IPS-18c (cell line): ENCODE measurements around the gene BRF1.
"Not testable (repeated sequence)": the region's sequence is repeated elsewhere in the genome, so short reads cannot be mapped to it uniquely, and the experiment has no call there.

Experiments used
- H3K4me3 ChIP-seq: 2 replicates; pipeline ENCODE4 v1.7.0; 2013; ENCODE audit warnings: low read depth, mild to moderate bottlenecking, low read length, moderate library complexity; ENCODE audit not compliant: insufficient read depth
- H3K9me3 ChIP-seq: one replicate; pipeline ENCODE4 v1.6.1; 2013; ENCODE audit warnings: mild to moderate bottlenecking, low read length, moderate library complexity; ENCODE audit not compliant: control insufficient read depth, insufficient read depth

Gene BRF1

DNA sequence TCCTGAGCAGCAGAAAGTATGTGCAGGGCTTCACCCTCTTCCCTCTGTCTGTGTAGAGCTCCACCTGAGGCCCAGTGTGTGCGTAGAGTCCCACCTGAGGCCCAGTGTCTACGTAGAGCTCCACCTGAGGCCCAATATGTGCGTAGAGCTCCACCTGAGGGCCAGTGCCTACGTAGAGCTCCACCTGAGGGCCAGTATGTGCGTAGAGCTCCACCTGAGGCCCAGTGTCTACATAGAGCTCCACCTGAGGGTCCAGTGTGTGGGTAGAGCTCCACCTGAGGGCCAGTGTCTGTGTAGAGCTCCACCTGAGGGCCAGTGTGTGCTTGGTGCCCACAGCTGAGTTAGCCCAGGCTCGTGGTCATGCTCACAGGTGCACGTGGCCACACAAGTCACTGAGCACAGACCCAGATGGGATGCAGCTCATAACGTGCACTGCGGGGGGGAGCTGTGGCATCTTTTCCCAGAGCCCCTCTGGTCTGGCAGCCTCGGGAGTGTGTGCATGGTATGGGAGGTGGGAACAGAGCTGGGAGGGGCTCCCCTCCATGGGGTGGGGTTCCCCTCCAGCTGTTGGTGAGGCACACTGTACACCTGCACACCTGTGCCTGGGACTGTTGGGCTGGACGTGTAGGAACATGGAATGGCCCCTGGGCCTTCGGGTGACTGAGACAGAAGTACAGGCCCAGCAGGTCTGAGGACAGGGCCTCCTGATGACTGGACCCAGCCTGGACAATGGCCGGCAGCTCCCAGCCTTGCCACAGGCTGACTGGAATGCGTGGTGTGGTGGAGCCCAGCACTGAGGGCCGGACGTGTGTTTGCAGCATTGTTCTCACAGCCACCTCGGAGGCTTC lies 33.8 kb upstream of the BRF1 start:
- Histone ChIP-seq H3K4me3 (no peak overlapping the region), H3K9me3 (no peaks in the 10 kb centered on the region)

DNA sequence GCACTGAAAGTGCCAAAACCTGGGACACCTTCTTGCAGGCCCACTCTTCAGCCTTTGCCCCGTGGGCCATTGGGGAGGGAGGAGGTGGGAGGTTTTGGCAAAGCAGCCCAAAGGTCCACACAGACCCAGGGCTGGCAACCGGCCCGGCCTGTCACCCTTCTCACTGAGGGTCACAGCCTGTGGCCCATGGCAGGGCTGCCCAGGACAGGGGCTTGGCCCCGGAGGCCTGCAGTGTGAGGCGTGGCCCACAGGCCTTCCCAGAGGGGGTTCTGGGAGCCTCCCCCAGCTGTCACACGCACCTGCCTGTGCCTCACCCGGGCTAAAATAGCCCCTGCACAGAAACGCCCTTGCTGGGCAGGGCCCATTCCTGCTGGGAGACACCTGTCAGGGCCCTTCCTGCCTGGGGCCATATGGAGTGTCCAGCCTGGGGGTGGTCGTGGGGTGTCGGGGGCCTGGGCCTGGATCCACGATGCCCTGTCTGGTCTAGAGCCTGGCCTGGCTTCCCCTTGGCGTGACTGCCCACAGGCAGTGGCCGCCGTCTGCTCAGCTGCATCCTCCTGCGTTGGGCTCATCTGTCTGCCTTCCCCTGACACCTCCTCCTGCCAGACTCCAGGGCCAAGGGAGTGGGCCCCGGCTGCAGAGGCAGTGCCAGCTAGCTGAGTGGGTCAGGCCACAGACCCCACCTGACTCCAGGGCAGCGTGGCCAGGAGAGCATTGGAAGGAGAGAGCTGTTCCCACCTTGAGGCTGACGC lies 33.0 kb upstream of the BRF1 start:
- Histone ChIP-seq H3K4me3 (no peak overlapping the region), H3K9me3 (no peaks in the 10 kb centered on the region)

DNA sequence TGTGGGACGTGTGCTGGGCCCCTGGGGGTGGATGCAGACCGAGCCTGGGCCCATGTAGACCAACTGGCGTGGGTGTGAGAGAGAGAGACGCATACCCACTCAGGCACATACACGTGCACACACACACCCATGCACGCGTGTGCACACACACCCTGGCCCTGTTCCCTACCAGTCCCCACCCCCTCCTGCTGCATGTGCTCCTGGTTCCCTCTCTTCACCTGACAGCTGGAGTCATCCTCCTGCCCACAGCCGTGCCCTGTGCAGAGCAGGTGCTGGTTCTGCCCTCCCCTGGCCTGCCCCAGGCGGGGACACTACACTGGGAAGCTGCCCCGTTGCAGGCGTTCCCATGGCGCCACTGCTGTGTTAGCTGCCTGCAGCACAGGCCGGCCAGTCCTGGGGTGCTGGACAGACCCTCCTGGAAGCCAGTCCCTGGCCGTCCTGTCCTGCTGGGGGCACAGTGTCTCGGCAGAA lies 32.3 kb upstream of the BRF1 start:
- no peaks in the 10 kb centered on the region for H3K9me3 ChIP-seq
- no peak overlapping the region for H3K4me3 ChIP-seq

DNA sequence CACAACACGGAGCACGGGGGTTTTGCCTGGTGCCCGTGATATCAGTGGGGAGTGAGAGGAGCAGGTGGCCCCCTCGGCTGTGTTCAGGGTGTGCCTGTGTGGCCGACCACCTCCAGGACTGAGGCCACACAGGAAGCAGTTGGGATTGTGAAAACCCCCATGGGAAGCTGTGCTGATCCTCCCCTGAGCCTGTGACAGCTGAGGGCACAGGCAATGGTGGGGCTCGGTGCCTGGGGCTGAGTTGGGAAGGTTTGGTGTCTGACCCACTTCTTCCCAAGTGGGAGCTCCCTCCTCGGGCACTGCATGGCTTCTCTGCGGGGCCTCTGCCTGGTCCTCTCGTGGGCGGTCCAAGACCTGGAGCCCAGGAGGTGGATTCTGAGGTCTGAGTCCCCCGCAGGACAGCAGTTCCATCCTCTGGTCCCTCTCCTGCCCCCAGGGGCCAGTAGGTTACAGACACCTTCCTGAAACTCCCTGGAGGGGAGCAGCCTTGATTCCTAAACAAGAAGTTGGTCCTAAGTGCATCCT lies 31.6 kb upstream of the BRF1 start:
- Histone ChIP-seq H3K4me3 (no peak overlapping the region), H3K9me3 (no peaks in the 10 kb centered on the region)

DNA sequence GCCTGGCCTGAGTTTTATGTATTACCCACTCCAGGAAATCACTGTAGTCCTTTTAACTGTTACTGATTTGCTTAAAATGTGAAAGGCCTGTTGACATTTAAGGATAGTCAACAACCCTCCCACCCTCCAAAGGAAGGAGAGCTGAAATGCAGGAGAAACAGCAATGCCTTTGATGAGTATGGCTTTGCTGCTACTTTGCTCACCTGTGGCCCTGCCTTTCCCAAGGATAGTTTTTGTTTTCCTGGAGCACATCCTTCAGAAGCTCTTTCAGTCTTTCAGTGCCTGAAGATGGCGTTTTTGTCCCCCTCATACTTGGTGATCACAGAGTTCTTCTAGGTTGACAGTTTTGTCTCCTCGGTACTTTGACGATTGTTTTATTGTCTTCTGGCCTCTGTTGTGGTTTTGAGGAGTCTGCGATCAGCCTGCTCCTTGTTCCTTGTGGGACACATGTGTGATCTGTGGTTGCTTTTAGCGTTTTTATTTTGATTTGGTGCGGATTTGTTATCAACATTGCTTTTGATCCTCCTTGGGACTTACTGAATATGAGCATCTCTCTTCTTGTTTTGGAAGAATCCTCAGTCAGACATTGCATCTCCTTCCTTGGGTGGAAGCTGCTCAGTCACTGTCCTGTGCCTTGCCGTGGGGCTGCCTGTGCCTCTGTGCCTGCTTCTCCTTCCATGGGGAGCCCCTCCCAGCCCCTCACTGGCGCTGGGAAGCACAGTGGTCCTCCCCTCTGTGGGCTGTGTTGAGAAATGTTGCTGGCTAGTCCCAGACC lies 31.0 kb upstream of the BRF1 start:
- Histone ChIP-seq H3K4me3 (no peak overlapping the region; the same call in 1 of the 2 replicates), H3K9me3 (no peaks in the 10 kb centered on the region)

DNA sequence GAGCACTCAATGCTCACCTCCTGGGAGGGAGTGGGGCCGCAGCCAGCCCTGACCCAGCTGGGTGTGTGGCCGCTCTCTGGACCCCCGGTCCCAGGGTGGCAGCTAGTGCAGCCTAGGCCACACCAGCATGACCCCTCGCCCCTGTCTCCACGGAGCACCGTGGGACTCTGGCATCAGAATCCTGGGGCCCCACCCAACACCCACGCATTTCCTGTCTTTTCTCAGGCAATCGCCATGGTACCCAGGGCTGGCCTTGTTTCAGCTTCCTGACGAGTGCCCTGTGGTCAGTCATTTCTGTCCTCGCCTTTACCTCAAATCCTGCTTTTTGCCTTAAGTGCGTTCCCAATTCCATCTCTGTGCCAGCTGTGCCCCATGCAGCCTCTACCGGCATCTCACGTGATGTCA lies 29.7 kb upstream of the BRF1 start:
- no peak overlapping the region for H3K4me3 ChIP-seq
- no peaks in the 10 kb centered on the region for H3K9me3 ChIP-seq

DNA sequence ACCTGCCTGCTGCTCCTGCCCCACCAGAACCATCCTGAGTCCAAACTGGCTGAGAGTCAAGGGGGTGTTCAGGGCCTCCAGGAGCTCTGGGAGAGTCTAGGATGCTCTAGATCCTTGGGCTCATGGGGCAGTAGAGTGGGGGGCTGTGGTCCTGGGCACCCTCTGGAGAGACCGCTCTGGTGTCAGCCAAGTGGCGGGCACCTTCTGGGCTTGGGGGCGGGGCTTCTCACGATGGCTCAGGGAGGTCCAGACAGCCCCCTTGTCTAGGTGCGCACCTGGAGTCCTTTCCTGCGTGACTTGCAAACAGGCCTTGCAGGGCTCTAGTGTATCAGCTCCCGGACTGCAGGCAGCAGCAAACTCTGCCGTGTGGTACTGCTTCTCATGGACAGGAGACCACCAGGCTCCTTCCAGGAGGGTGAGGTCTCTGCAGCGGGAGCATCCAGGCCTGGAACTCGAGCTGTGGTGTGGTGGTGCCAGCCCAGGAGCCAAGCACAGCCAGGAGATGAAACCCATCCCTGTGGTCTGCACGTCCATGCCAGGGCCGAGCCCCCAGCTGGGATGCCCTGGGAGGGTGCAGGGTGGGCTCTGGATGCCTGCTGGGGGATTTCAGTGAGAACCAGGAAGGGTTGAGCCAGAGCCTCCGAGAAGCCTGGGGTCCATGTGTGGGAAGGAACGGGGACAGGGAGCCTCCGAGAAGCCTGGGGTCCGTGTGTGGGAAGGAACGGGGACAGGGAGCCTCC lies 28.8 kb upstream of the BRF1 start:
- Histone ChIP-seq H3K9me3 (no peaks in the 10 kb centered on the region), H3K4me3 (no peak overlapping the region)

DNA sequence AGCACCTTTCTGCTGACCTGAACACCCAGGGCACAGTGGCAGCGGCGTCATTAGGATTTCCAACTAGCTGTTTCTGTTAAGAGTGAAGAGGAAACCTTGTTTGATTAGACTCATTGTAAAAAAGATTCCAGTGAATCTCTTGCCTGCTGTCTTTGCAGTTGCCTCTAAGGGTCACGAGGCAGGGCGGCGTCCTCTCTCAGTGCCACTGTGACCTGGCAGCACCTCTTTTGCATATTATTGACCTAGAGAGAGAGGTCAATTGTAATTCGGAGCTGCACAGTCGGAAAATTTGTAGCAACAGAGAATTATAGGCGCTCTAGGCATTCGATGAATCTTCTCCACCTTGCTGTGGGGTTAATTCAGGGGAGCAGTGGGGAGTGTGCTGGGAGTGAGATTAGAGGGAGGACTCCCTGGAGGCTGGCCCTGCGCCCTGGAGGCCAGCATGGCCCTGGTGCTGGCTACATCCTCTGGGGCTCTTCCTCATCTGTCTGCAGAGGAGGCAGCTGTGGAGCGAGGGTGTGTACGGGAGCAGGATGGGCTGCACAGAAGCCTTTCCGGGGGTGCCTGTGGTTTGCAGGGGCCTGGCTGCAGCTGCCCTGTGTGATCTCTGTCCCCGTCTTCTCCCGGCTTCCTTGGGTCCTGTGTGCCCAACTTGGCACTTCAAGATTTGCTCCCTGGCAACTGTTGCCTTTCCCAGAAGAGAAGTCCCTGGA lies 28.0 kb upstream of the BRF1 start:
- Histone ChIP-seq H3K4me3 (no peak overlapping the region), H3K9me3 (no peaks in the 10 kb centered on the region)

DNA sequence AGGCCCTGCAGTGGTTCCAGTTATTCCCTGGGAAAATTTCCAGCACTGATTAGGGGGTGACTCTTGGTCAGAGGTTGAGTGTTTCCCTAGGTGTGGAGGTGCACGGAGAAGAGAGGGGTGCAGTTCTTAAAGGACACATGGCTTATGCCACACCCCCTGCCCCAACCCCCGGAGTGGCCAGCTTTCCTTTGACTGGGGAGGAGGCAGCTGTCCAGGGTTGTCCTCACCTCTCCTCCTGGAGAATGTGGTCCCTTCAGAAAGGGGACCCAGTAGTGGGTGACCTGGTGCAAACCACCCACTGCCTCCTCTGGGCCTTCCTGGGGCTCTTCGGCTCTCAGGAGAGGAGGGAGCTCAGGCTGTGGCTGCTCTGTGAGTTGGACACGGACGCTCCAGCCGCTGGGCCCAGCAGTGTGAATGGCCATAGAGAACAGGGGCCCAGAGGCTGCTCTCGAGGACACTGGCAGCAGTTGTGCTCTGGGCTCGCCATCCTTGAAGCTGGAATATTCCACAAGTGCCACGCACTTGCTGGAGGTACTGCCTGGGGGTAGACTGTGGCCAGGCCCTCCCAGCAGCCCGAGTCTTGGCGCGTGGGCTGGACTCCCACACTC lies 27.4 kb upstream of the BRF1 start:
- no peak overlapping the region; the same call in 1 of the 2 replicates for H3K4me3 ChIP-seq
- no peaks in the 10 kb centered on the region for H3K9me3 ChIP-seq

DNA sequence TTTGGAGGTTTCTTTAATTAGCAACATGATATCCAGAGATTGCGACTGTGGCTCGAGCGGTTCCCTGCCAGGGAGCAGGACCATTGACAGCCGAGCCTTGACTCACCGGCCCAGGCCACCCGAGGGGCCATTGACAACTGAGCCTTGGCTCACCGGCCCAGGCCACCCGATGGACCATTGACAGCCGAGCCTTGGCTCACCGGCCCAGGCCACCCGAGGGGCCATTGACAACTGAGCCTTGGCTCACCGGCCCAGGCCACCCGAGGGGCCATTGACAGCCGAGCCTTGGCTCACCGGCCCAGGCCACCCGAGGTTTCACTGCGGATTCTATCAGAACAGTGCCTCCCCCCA lies 26.9 kb upstream of the BRF1 start:
- not testable (repeated sequence) for H3K4me3 ChIP-seq, H3K9me3 ChIP-seq

DNA sequence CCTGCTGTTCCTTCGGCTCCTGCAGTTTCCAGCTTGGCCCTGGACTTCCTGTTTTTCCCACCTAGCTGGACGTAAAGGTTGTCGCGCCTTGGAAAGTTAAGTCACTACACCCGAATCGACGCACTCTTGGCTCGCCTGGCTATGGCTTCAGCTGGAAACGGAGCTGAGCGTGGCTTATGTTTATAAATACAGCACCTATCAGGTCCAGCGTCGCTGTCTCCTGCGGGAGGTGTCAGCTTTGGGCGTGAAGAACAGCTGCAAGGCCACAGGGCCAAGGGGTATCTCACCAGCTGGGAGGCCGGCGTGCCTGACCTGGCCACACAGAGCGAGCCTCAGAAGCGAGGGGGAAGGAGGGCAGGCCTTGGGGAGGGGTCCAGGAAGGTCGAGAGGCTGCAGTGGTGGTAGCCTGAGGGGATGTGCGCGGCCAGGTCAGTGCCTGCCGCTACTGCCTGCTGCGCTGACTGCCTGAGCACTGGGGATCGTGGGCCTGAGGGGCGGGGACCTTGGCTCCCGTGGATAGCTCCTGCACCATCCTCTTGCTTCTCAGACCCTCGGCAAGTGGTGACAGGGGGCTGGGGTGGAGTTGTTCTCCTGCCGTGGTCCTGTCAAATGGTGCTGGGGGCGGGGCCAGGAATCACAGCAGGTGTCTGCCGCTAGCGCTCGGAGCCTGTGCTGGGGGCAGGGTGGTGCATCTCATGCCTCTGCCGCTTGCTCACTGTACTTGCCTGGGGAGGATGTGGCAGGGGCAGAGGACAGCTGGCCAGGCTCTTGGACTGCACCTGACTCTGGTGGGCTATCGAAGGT lies 26.3 kb upstream of the BRF1 start:
- H3K9me3 ChIP-seq: no peaks in the 10 kb centered on the region
- H3K4me3 ChIP-seq: no peak overlapping the region

DNA sequence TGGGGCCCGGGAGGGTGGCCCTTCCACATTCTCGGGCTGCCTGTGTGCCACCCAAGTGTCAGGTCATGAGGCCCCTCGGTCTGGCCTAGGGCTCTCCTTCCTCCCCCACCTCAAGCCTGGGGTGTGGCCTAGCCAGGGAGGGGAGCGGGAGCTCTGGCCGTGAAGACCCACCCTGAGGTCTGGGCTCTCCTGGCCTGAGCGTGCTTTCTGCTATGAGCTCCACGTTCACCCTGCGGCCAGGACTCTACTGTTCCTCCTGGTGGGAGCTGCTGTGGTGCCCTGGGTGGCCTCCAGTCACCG lies 25.7 kb upstream of the BRF1 start:
- Histone ChIP-seq H3K9me3 (no peaks in the 10 kb centered on the region), H3K4me3 (no peak overlapping the region)

DNA sequence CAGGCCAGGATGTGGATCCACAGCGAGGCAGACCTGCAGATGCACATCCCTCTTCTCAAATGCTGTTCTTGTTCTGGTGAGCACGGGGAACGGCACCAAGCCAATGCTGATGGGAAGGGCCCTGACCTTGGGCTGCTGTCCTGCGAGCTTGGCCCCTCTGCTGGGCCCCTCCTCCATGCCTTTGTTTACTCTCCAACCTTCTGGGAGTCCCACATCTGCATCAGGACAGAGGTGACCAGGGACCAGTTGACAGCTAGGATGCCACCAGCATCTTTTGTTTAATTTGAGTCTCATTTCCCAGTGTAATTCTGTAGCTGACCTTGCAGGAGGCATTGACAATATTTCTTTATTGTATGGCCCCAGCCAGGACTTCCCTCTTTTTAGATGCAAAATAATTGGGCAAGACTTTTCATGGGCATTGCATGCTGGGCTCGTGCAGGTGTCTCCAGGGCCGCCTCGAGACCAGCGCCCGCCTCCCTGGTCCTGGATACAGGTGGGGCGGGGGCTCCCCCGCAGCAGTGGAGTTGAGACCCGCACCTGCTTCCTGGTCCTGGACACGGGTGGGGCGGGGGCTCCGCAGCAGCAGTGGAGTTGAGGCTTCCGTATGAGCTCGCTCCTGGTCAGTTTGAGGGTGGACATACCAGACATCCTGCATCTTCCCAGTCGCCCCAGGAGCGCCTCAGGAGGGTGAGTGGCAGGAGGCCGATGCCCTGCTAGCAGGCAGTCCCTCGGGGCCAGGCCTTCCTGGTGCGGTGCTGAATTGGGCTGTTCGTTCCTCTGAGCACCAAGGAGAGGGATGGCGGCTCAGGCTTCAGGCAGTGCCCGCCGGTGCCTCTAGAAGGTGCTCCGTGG lies 25.1 kb upstream of the BRF1 start:
- Histone ChIP-seq H3K9me3 (no peaks in the 10 kb centered on the region), H3K4me3 (no peak overlapping the region)

DNA sequence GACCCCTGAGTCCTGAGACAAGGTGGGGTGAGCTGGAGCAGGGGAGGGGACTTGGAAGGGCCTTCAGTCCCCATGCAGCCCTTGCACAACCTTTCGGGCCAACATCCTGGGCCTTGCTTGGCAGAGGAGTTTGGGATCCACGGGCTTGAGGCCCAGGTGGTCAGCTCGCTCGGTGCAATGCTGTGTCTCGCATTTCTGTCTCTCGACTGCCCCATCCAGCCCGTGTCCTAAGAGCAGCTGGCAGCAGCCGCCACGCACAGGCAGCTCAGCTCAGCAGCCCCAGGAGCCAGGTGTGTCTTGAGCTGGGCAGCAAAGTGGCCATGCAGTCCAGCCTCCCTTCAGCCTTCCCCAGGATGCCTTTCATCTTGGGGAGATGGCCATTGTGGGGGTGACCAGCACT lies 24.5 kb upstream of the BRF1 start:
- Histone ChIP-seq H3K4me3 (no peak overlapping the region), H3K9me3 (no peaks in the 10 kb centered on the region)

DNA sequence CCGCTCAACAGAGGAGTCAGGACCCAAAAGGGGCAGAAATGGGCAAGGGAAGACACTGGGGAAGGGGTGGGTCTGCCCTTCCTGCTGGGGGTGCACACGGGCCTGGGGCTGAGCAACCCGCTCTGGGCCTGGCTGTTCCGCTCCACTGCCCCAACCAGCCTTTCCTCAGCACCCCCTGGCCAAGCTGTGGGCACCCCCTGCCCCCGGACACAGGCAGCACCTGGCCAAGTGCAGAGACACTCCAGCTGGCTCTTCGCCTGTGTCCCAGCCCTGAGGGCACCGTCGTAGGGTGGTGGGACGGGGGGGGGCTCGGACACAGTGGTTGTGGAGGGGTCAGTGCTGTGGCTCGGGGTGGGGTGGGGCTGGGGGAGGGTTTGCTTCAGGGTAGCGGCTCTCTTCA lies 24.1 kb upstream of the BRF1 start:
- H3K4me3 ChIP-seq: no peak overlapping the region

More for the DNA sequence above, 24.1 kb upstream of the BRF1 start:
- no peaks in the 10 kb centered on the region for H3K9me3 ChIP-seq
